Measurements from ENCODE around the gene TMEM247.

GRCh38 chr2:46436800-46437199, 42.6 kb upstream of the TMEM247 start:
- TF ChIP-seq CTCF (conservative IDR thresholded peaks at IDR 0.05) (no peak), EZH2 (IDR thresholded peaks at IDR 0.05; ENCODE audit: low read depth) (no peak)

Measured in PC-9 (cell line).